Naive thymus-derived CD4-positive, alpha-beta T cell (primary cell): ENCODE results near the gene SLC6A12. TPM values are rescaled to one million over a fixed set of nuclear protein-coding genes. Genes with fewer than 3 reads are reported as not detected.

Source experiments
- ATAC-seq: fragments of 150-1000 bp; cut with Tn5 transposase; 2 replicates; pipeline ENCODE4 v1.10.0; 2021; ENCODE audit warnings: mild to moderate bottlenecking, moderate library complexity
- CTCF ChIA-PET: fragments of 350-600 bp; sonication (Branson Sonifier 250); formaldehyde crosslinking; loops from one replicate; lab custom pipeline; 2021; ENCODE audit warnings: antibody characterized with exemption; lab: Charles Lee
- POLR2A ChIA-PET: fragments of 350-600 bp; sonication (Branson Sonifier 250); formaldehyde crosslinking; loops from one replicate; lab custom pipeline; 2021; ENCODE audit warnings: antibody characterized with exemption, inconsistent platforms; lab: Charles Lee
- DNase-seq, 9 donors: peaks; one replicate each; pipeline versions ENCODE4 v3.0.0 to v3.0.0-alpha.2; 2020 to 2022; ENCODE audit warnings: mixed read lengths in 1 of 9
- H3K27ac ChIP-seq: one replicate; pipeline ENCODE4 v1.7.0; 2013; ENCODE audit warnings: mild to moderate bottlenecking, low read depth, low read length, moderate library complexity
- H3K27me3 ChIP-seq, 2 donors: one replicate each; pipeline ENCODE4 v1.7.0; 2013; ENCODE audit warnings: low read length in 2 of 2, mild to moderate bottlenecking in 2 of 2, moderate library complexity in 2 of 2; ENCODE audit not compliant: control insufficient read depth in 2 of 2, insufficient read depth in 2 of 2
- H3K36me3 ChIP-seq, 3 experiments: 1 replicate in 2 of 3; 2 replicates in 1 of 3; pipeline ENCODE4 v1.7.0; 2013; ENCODE audit warnings: low read length in 3 of 3, mild to moderate bottlenecking in 3 of 3, moderate library complexity in 1 of 3; ENCODE audit not compliant: insufficient read depth in 3 of 3, control insufficient read depth in 2 of 3
- H3K4me1 ChIP-seq, 2 donors: one replicate each; pipeline ENCODE4 v1.7.0; 2013; ENCODE audit warnings: low read length in 2 of 2, mild to moderate bottlenecking in 2 of 2, moderate library complexity in 1 of 2; ENCODE audit not compliant: control insufficient read depth in 2 of 2, insufficient read depth in 2 of 2
- H3K4me3 ChIP-seq: 2 replicates; pipeline ENCODE4 v1.7.0; 2013; ENCODE audit warnings: mild to moderate bottlenecking, low read length
- H3K9me3 ChIP-seq, 3 experiments: 1 replicate in 2 of 3; 2 replicates in 1 of 3; pipeline ENCODE4 v1.7.0; 2013; ENCODE audit warnings: low read length in 3 of 3; ENCODE audit not compliant: control insufficient read depth in 2 of 3
- H3K27ac Mint-ChIP-seq, 9 donors: one replicate each; pipeline ENCODE4 v1.8.0; 2020 to 2022; ENCODE audit warnings: mixed read lengths in 9 of 9, mild to moderate bottlenecking in 8 of 9, moderate library complexity in 5 of 9, inconsistent platforms in 2 of 9
- H3K27me3 Mint-ChIP-seq, 5 donors: one replicate each; pipeline ENCODE4 v1.8.0; 2021 to 2022; ENCODE audit warnings: mixed read lengths in 5 of 5, mild to moderate bottlenecking in 1 of 5
- H3K36me3 Mint-ChIP-seq, 5 donors: one replicate each; pipeline ENCODE4 v1.8.0; 2020 to 2022; ENCODE audit warnings: mixed read lengths in 5 of 5, mild to moderate bottlenecking in 3 of 5, inconsistent platforms in 1 of 5
- H3K4me1 Mint-ChIP-seq, 7 donors: one replicate each; pipeline ENCODE4 v1.8.0; 2020 to 2022; ENCODE audit warnings: mixed read lengths in 7 of 7, mild to moderate bottlenecking in 3 of 7, inconsistent platforms in 1 of 7
- H3K4me3 Mint-ChIP-seq, 10 donors: one replicate each; pipeline ENCODE4 v1.8.0; 2020 to 2022; ENCODE audit warnings: mild to moderate bottlenecking in 10 of 10, mixed read lengths in 10 of 10, moderate library complexity in 6 of 10, inconsistent platforms in 2 of 10
- H3K9me3 Mint-ChIP-seq, 11 donors: one replicate each; pipeline ENCODE4 v1.8.0; 2020 to 2022; ENCODE audit warnings: mixed read lengths in 11 of 11, mild to moderate bottlenecking in 4 of 11, inconsistent platforms in 1 of 11, moderate library complexity in 1 of 11
- intact Hi-C, 2 donors: fragments of 100-400 bp; cut with micrococcal nuclease; formaldehyde crosslinking; loops; one replicate each; pipeline ENCODE4 v1.15.1; 2023
- polyA plus RNA-seq, 2 donors: library from polyadenylated mRNA; unstranded; fragments of 300-500 nt; fragmentation: Illumina TruSeq; gene quantifications; one replicate each; pipeline ENCODE4 v1.2.3, GENCODE V29; 2021
- total RNA-seq, 6 experiments: library from RNA in 5 of 6; stranded (reverse) in 5 of 6; gene quantifications; 1 replicate in 5 of 6; 2 replicates in 1 of 6; pipeline ENCODE4 v1.2.3 and lab custom pipeline; 2021 to 2026

The SLC6A12 gene
- total and polyA plus RNA-seq, 7 experiments from 2014 or later, result 0.30 to 4.2 TPM; not detected in 5

- CTCF ChIA-PET, result no interaction called here
These were observed 42.3 kb upstream of the SLC6A12 start for GRCh38 chr12:256225-256624.

GRCh38 chr12:254912-255311 lies 41.0 kb upstream of the SLC6A12 start:
- no peaks in the 10 kb centered on the region for H3K4me1 ChIP-seq
- Mint-ChIP-seq H3K4me1 (peaks cover 0 to 6% (median 0%) of the 10 kb centered on the region in 7 donors), H3K4me3 (no peak overlapping the region), H3K36me3 (peaks cover 0 to 6% (median 0%) of the 10 kb centered on the region in 5 donors), H3K27me3 (peaks cover 5 to 66% (median 35%) of the 10 kb centered on the region in 5 donors), H3K9me3 (peaks cover 0 to 7% (median 0%) of the 10 kb centered on the region in 11 donors), H3K27ac (no peak overlapping the region)
- H3K9me3 ChIP-seq, result no peaks in the 10 kb centered on the region
- intact Hi-C loops, result no loop called here
- POLR2A ChIA-PET, result no interaction called here
- CTCF ChIA-PET, result no interaction called here
- no peak overlapping the region for H3K4me3 ChIP-seq
- peaks cover 2 to 4% of the 10 kb centered on the region in 2 donors for H3K27me3 ChIP-seq
- DNase-seq, result no peak
- no peak for ATAC-seq
- H3K36me3 ChIP-seq, result no peaks in the 10 kb centered on the region
- no peak overlapping the region for H3K27ac ChIP-seq

More at GRCh38 chr12:256225-256624, 42.3 kb upstream of the SLC6A12 start:
- Histone ChIP-seq H3K27me3 (peaks cover 2 to 4% of the 10 kb centered on the region in 2 donors), H3K9me3 (no peaks in the 10 kb centered on the region), H3K4me3 (no peak overlapping the region), H3K27ac (no peak overlapping the region), H3K36me3 (no peaks in the 10 kb centered on the region), H3K4me1 (no peaks in the 10 kb centered on the region)
- POLR2A ChIA-PET, result no interaction called here
- Mint-ChIP-seq H3K27me3 (peaks cover 4 to 68% (median 35%) of the 10 kb centered on the region in 5 donors), H3K9me3 (peaks cover 0 to 5% (median 0%) of the 10 kb centered on the region in 11 donors), H3K4me3 (no peak overlapping the region), H3K36me3 (peaks cover 0 to 6% (median 0%) of the 10 kb centered on the region in 5 donors), H3K27ac (no peak overlapping the region), H3K4me1 (peaks cover 0 to 6% (median 0%) of the 10 kb centered on the region in 7 donors)
- DNase-seq (no peak), ATAC-seq (no peak)
- intact Hi-C loops, result no loop called here

DNA sequence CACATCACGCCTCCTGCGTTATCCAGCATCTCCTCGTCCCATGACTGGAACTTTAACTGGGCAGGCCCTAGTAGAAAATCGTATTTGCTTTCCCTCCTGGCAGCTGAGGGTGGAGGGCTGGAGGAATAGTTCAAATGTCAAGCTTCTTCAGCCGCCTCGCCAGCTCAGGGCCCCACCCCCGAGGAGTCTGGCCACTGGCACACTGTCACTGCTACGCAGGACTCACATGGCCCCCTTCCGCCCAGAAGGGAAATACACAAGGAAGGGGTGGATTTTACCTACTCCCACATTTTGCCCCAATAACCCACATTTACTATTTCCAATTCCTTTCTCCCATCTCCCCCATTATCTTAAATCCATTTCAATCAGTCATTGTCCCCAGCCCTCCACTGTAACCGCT lies 40.1 kb upstream of the SLC6A12 start:
- Histone ChIP-seq H3K4me3 (no peak overlapping the region), H3K36me3 (no peaks in the 10 kb centered on the region), H3K27ac (no peak overlapping the region), H3K27me3 (peaks cover 2 to 4% of the 10 kb centered on the region in 2 donors), H3K4me1 (no peaks in the 10 kb centered on the region), H3K9me3 (no peaks in the 10 kb centered on the region)
- DNase-seq (no peak), ATAC-seq (no peak)
- H3K4me3 Mint-ChIP-seq, result no peak overlapping the region
- H3K4me1 Mint-ChIP-seq, result peaks cover 0 to 6% (median 0%) of the 10 kb centered on the region in 7 donors
- H3K36me3 Mint-ChIP-seq, result peaks cover 0 to 7% (median 0%) of the 10 kb centered on the region in 5 donors
- H3K27me3 Mint-ChIP-seq, result peaks cover 3 to 64% (median 35%) of the 10 kb centered on the region in 5 donors
- CTCF ChIA-PET, result no interaction called here
- no peak overlapping the region for H3K27ac Mint-ChIP-seq
- intact Hi-C loops, result no loop called here
- POLR2A ChIA-PET, result no interaction called here
- peaks cover 0 to 7% (median 0%) of the 10 kb centered on the region in 11 donors for H3K9me3 Mint-ChIP-seq

DNA sequence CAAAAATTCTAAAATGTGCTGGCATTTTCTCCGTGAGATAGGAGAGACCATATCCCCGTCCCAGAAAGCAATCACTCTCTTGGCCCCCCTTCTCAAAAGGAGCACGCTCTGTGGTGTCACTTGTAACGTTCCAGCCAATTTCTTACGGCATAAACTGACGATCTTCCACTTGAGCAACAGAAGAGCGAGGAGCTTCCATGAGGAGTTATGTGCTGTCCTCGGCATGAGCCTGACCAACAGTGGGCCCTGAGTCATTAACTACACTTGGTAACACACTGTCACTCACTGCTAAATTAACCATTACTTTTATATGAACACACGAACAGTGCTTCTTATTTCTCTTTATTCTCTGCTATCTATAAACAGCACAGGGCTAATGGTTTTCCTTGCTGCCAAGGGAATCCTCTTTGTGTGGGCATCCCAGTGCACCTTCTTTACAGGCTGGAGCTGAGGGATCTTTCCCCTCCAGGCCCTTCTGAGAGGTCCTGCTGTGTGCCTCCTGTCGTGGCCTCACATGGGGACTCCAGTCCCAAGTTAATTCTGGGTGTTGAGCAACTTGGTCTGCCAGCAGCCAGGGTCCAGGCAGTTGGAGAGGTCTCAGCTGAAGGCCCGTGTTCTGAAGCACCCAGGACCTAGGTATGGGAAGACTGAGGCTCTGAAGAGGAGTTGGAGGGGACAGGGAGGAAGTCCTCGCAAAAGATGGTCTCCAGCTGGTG lies 39.3 kb upstream of the SLC6A12 start:
- POLR2A ChIA-PET, result no interaction called here
- no peaks in the 10 kb centered on the region for H3K9me3 ChIP-seq
- Mint-ChIP-seq H3K4me1 (peaks cover 0 to 6% (median 0%) of the 10 kb centered on the region in 7 donors), H3K36me3 (peaks cover 0 to 11% (median 0%) of the 10 kb centered on the region in 5 donors), H3K9me3 (peaks cover 0 to 7% (median 0%) of the 10 kb centered on the region in 11 donors), H3K27ac (no peak overlapping the region), H3K4me3 (no peak overlapping the region), H3K27me3 (peaks cover 5 to 59% (median 31%) of the 10 kb centered on the region in 5 donors)
- no peak overlapping the region for H3K4me3 ChIP-seq
- no peaks in the 10 kb centered on the region for H3K4me1 ChIP-seq
- CTCF ChIA-PET, result no interaction called here
- peaks cover under 1% of the 10 kb centered on the region in 2 donors for H3K27me3 ChIP-seq
- no peak for DNase-seq
- H3K27ac ChIP-seq, result no peak overlapping the region
- intact Hi-C loops, result no loop called here
- no peak for ATAC-seq
- H3K36me3 ChIP-seq, result no peaks in the 10 kb centered on the region

DNA sequence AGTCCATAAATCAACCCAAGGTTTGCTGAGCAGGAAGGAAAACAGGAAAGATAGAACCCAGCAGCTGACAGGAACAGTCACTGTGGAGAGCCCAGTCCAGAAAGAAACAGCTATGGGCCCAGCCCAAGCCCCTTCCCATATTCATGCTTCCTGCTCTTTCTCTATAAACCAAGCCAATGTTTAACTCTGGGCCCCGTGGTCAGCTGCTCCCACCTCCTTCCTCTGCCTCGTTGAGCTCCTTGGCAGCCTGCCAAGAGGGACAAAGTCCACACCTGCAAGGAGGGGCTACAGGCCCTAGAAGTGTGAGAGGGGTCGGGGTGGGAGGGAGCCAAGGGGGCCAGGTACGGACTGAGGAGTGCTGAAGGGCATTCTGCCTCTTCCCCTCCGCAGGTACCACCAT lies 38.7 kb upstream of the SLC6A12 start:
- Histone ChIP-seq H3K27me3 (no peaks in the 10 kb centered on the region), H3K27ac (no peak overlapping the region), H3K36me3 (no peaks in the 10 kb centered on the region), H3K4me3 (no peak overlapping the region), H3K9me3 (peaks cover 0 to 3% (median 0%) of the 10 kb centered on the region in 3 experiments), H3K4me1 (no peaks in the 10 kb centered on the region)
- DNase-seq (no peak), ATAC-seq (no peak)
- Mint-ChIP-seq H3K36me3 (peaks cover 0 to 11% (median 3%) of the 10 kb centered on the region in 5 donors), H3K4me1 (peaks cover 0 to 6% (median 0%) of the 10 kb centered on the region in 7 donors), H3K4me3 (no peak overlapping the region), H3K27me3 (peaks cover 7 to 57% (median 31%) of the 10 kb centered on the region in 5 donors), H3K27ac (no peak overlapping the region), H3K9me3 (peaks cover 0 to 12% (median 6%) of the 10 kb centered on the region in 11 donors)
- ChIA-PET CTCF (no interaction called here), POLR2A (no interaction called here)
- intact Hi-C loops, result no loop called here

DNA sequence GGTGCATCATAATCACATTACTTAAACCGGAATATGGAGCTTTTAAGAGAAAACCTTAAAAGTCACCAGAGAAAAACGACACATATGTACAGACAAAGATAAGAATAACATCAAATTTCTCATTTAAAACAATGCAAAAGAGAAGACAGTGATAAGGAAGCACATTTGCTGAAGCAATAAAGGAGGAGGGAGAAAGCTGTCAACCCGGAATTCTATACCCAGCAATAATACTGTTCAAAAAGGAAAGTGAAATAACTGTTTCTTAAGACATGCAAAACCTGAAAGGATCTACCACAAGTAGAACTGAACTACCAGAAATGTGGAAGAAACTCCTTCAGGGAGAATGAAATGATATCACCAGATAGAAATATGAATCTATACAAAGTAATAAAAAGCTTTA lies 33.3 kb upstream of the SLC6A12 start:
- H3K4me1 Mint-ChIP-seq, result no peaks in the 10 kb centered on the region
- H3K27me3 Mint-ChIP-seq, result peaks cover 7 to 37% (median 16%) of the 10 kb centered on the region in 5 donors
- H3K27ac Mint-ChIP-seq, result no peak overlapping the region
- CTCF ChIA-PET, result no interaction called here
- H3K27ac ChIP-seq, result no peak overlapping the region
- H3K9me3 Mint-ChIP-seq, result peaks cover 3 to 38% (median 18%) of the 10 kb centered on the region in 11 donors
- no peak overlapping the region for H3K4me3 ChIP-seq
- no peaks in the 10 kb centered on the region for H3K36me3 ChIP-seq
- peaks cover 0 to 12% (median 0%) of the 10 kb centered on the region in 3 experiments for H3K9me3 ChIP-seq
- peaks cover 0 to 11% (median 4%) of the 10 kb centered on the region in 5 donors for H3K36me3 Mint-ChIP-seq
- ATAC-seq, result no peak
- H3K4me3 Mint-ChIP-seq, result no peak overlapping the region
- no peaks in the 10 kb centered on the region for H3K27me3 ChIP-seq
- DNase-seq, result no peak
- intact Hi-C loops, result no loop called here
- POLR2A ChIA-PET, result no interaction called here
- no peaks in the 10 kb centered on the region for H3K4me1 ChIP-seq
